HepG2 (cell line): ENCODE measurements around the gene MIEF1. TPM values are rescaled to one million over a fixed set of nuclear protein-coding genes. Genes with fewer than 3 reads are reported as not detected.

Experiments used
- CBX2 ChIP-seq, 2 experiments: fragments of 200-600 bp in 1 of 2; sonication (generic); formaldehyde crosslinking in 1 of 2; IDR thresholded peaks; 2 replicates each; pipeline versions ENCODE4 v1.7.0 to v1.8.1; 2018 to 2022; ENCODE audit warnings: low read depth in 2 of 2, low read length in 1 of 2, mild to moderate bottlenecking in 1 of 2, missing genetic modification reagents in 1 of 2
- DR1 ChIP-seq: sonication (generic); formaldehyde crosslinking; IDR thresholded peaks from 2 replicates; pipeline ENCODE4 v1.8.0; 2021; ENCODE audit warnings: mild to moderate bottlenecking, missing genetic modification reagents, inconsistent platforms
- FOXO1 ChIP-seq: sonication (generic); formaldehyde crosslinking; IDR thresholded peaks from 2 replicates; pipeline ENCODE4 v1.4.0; 2020; ENCODE audit warnings: missing genetic modification reagents
- HIVEP1 ChIP-seq: sonication (generic); formaldehyde crosslinking; IDR thresholded peaks from 2 replicates; pipeline ENCODE4 v1.4.0; 2020; ENCODE audit warnings: mild to moderate bottlenecking, missing genetic modification reagents
- KDM2A ChIP-seq: sonication (generic); formaldehyde crosslinking; IDR thresholded peaks from 2 replicates; pipeline ENCODE4 v1.4.0; 2020; ENCODE audit warnings: low read depth, missing genetic modification reagents, borderline replicate concordance
- MAZ ChIP-seq, 2 experiments: sonication (generic) in 1 of 2; formaldehyde crosslinking in 1 of 2; IDR thresholded peaks; 2 replicates each; pipeline versions ENCODE4 v1.5.0 to v1.6.1; 2012 to 2020; ENCODE audit warnings: low read depth in 2 of 2, mild to moderate bottlenecking in 2 of 2, borderline replicate concordance in 1 of 2, improper control_type of control experiment in 1 of 2, low read length in 1 of 2, missing genetic modification reagents in 1 of 2, moderate library complexity in 1 of 2
- MIXL1 ChIP-seq: IDR thresholded peaks from 2 replicates; pipeline ENCODE4 v1.6.1; 2016
- MTA3 ChIP-seq: sonication (generic); formaldehyde crosslinking; IDR thresholded peaks from 2 replicates; pipeline ENCODE4 v1.4.0; 2020; ENCODE audit warnings: missing genetic modification reagents
- PHF5A ChIP-seq: IDR thresholded peaks from one replicate; pipeline ENCODE4 v1.6.1; 2018; ENCODE audit warnings: low read depth, missing genetic modification reagents; ENCODE audit not compliant: unreplicated experiment
- POLR2A ChIP-seq, 2 experiments: IDR thresholded peaks; 2 replicates each; pipeline ENCODE4 v1.6.1; 2011; ENCODE audit warnings: low read depth in 2 of 2, low read length in 2 of 2, mild to moderate bottlenecking in 1 of 2, moderate library complexity in 1 of 2; ENCODE audit not compliant: insufficient read depth in 1 of 2
- RAD51 ChIP-seq: fragments of 450-650 bp; IDR thresholded peaks from 2 replicates; pipeline ENCODE4 v1.6.1; 2016; ENCODE audit warnings: borderline replicate concordance
- SATB2 ChIP-seq: sonication (generic); formaldehyde crosslinking; IDR thresholded peaks from 2 replicates; pipeline ENCODE4 v1.5.0; 2020; ENCODE audit warnings: missing genetic modification reagents
- XBP1 ChIP-seq: sonication (generic); formaldehyde crosslinking; IDR thresholded peaks from 2 replicates; pipeline ENCODE4 v1.5.0; 2020; ENCODE audit warnings: missing genetic modification reagents
- ZNF143 ChIP-seq: sonication (generic); formaldehyde crosslinking; IDR thresholded peaks from 2 replicates; pipeline ENCODE4 v1.4.0; 2020; ENCODE audit warnings: missing genetic modification reagents
- ZNF20 ChIP-seq: sonication (generic); formaldehyde crosslinking; IDR thresholded peaks from 2 replicates; pipeline ENCODE4 v1.4.0; 2020; ENCODE audit warnings: mild to moderate bottlenecking, moderate library complexity, missing genetic modification reagents
- ZNF24 ChIP-seq: fragments of 450-650 bp; IDR thresholded peaks from 2 replicates; pipeline ENCODE4 v1.6.1; 2017; ENCODE audit warnings: antibody characterized with exemption, mild to moderate bottlenecking
- ZNF761 ChIP-seq: sonication (generic); formaldehyde crosslinking; conservative IDR thresholded peaks from 2 replicates; pipeline ENCODE4 v1.4.0; 2020; ENCODE audit warnings: mild to moderate bottlenecking, missing genetic modification reagents
- polyA plus RNA-seq, 8 experiments: library from polyadenylated mRNA; depleted of rRNA in 3 of 8; stranded (reverse) in 7 of 8; unstranded in 1 of 8; fragments of >200 nt; fragmentation: Illumina TruSeq in 4 of 8; extraction: Trizol in 4 of 8; gene quantifications; 2 replicates each; pipeline versions ENCODE4 v1.2.1 to v1.2.3, GENCODE V29; 2011 to 2016; ENCODE audit warnings: low read depth in 4 of 8, missing spikeins in 1 of 8, mixed read lengths in 1 of 8; ENCODE audit not compliant: insufficient read depth in 1 of 8
- total RNA-seq, 5 experiments: library from RNA; depleted of rRNA; stranded (reverse); fragments of >200 nt; fragmentation: Illumina TruSeq; extraction: Trizol; gene quantifications; 2 replicates each; pipeline ENCODE4 v1.2.3, GENCODE V29; 2016; ENCODE audit warnings: low read depth in 1 of 5
- TF ChIP-seq, protein P1 (sequence below): sonication (generic); formaldehyde crosslinking; IDR thresholded peaks from 2 replicates; pipeline ENCODE4 v1.4.0; 2020; ENCODE audit warnings: low read depth, mild to moderate bottlenecking, missing genetic modification reagents
- TF ChIP-seq, protein P2 (sequence below): sonication (generic); formaldehyde crosslinking; IDR thresholded peaks from 2 replicates; pipeline ENCODE4 v1.8.0; 2022; ENCODE audit warnings: mild to moderate bottlenecking, missing genetic modification reagents; ENCODE audit not compliant: insufficient replicate concordance
- TF ChIP-seq, protein P3 (sequence below), 2 experiments: sonication (generic) in 1 of 2; formaldehyde crosslinking in 1 of 2; IDR thresholded peaks; 2 replicates each; pipeline versions ENCODE4 v1.5.1 to v1.6.1; 2011 to 2020; ENCODE audit warnings: borderline replicate concordance in 1 of 2, low read depth in 1 of 2, low read length in 1 of 2, mild to moderate bottlenecking in 1 of 2, missing genetic modification reagents in 1 of 2, moderate library complexity in 1 of 2
- TF ChIP-seq, protein P4 (sequence below): sonication (generic); IDR thresholded peaks from 2 replicates; pipeline ENCODE4 v1.6.1; 2016; ENCODE audit warnings: low read depth, borderline replicate concordance
- TF ChIP-seq, protein P5 (sequence below): IDR thresholded peaks from 2 replicates; pipeline ENCODE4 v1.6.1; 2012; ENCODE audit warnings: inconsistent platforms
- TF ChIP-seq, protein P6 (sequence below): IDR thresholded peaks from 2 replicates; pipeline ENCODE4 v1.6.1; 2016; ENCODE audit warnings: missing biosample characterization, missing genetic modification reagents, low read depth

The MIEF1 gene
- total and polyA plus RNA-seq, 2 of the 13 experiments (the other 11 are each of a cell fraction or from before 2014, with no cell fraction given): 21.7 to 34.8 TPM

DNA sequence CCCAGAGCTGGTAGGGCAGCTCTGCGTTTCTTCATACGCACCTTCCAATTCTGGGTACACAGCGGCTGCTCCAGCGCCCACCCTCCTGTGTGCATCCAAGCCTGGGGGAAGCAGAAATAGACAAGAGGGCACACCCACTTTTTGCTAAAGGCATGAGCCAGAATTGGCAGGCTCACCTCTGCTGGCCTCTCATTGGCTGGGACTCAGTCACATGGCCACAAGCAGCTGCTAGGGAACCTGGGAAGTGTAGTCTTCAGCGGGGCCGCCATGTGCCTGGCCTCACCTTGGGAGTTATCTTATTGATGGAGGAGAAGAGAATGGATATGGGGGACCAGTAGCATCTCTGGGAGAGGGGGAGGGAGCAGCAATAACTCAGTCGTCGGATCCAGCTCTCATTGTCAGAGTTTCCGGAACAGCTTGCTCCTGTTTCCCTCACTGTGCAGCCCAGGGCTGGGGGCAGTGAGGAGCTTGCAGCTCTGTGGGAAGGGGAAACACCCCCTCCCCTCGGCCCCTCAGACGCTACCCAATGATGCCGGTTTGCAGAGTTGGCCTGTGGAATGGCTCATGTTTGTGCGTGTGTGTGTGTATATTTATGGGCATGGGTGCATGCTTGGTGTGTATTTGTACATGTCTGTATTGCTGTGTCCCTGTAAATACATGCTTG lies 11.8 kb upstream of the MIEF1 start (continued):
- TF ChIP-seq, protein P1, sequence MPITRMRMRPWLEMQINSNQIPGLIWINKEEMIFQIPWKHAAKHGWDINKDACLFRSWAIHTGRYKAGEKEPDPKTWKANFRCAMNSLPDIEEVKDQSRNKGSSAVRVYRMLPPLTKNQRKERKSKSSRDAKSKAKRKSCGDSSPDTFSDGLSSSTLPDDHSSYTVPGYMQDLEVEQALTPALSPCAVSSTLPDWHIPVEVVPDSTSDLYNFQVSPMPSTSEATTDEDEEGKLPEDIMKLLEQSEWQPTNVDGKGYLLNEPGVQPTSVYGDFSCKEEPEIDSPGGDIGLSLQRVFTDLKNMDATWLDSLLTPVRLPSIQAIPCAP: no peak
- TF ChIP-seq DR1 (no peak), PHF5A (CRISPR knock-in tag) (no peak), RAD51 (peak; percentile 44; the same call in 1 of the 2 replicates), XBP1 (CRISPR knock-in tag) (no peak), CBX2 (IDR thresholded peaks at IDR 0.05; ENCODE audit: low read depth, low read length) (no peak), CBX2 (CRISPR knock-in tag; IDR thresholded peaks at IDR 0.05; ENCODE audit: low read depth) (no peak), HIVEP1 (CRISPR knock-in tag) (peak; percentile 31; the same call in 1 of the 2 replicates), MTA3 (CRISPR knock-in tag) (no peak), POLR2A (IDR thresholded peaks at IDR 0.05; ENCODE audit: insufficient read depth in 1 of 2, low read depth in 2 of 2, low read length in 2 of 2) (no peak), MIXL1 (CRISPR knock-in tag) (no peak), ZNF143 (peak; percentile 94), MAZ (IDR thresholded peaks at IDR 0.05; ENCODE audit: borderline replicate concordance, low read depth, low read length) (no peak), MAZ (CRISPR knock-in tag; IDR thresholded peaks at IDR 0.05; ENCODE audit: low read depth) (no peak), ZNF20 (CRISPR knock-in tag) (no peak), SATB2 (CRISPR knock-in tag) (no peak), FOXO1 (CRISPR knock-in tag) (no peak), ZNF761 (CRISPR knock-in tag) (no peak), ZNF24 (no peak), KDM2A (CRISPR knock-in tag) (no peak)
- TF ChIP-seq, protein P2, sequence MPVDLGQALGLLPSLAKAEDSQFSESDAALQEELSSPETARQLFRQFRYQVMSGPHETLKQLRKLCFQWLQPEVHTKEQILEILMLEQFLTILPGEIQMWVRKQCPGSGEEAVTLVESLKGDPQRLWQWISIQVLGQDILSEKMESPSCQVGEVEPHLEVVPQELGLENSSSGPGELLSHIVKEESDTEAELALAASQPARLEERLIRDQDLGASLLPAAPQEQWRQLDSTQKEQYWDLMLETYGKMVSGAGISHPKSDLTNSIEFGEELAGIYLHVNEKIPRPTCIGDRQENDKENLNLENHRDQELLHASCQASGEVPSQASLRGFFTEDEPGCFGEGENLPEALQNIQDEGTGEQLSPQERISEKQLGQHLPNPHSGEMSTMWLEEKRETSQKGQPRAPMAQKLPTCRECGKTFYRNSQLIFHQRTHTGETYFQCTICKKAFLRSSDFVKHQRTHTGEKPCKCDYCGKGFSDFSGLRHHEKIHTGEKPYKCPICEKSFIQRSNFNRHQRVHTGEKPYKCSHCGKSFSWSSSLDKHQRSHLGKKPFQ: no peak
- TF ChIP-seq, protein P3, sequence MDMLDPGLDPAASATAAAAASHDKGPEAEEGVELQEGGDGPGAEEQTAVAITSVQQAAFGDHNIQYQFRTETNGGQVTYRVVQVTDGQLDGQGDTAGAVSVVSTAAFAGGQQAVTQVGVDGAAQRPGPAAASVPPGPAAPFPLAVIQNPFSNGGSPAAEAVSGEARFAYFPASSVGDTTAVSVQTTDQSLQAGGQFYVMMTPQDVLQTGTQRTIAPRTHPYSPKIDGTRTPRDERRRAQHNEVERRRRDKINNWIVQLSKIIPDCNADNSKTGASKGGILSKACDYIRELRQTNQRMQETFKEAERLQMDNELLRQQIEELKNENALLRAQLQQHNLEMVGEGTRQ (IDR thresholded peaks at IDR 0.05; ENCODE audit: low read depth, low read length): peak; percentile 92
- TF ChIP-seq, protein P3 (CRISPR knock-in tag; IDR thresholded peaks at IDR 0.05; ENCODE audit: borderline replicate concordance): peak; percentile 98; the same call in 1 of the 2 replicates
- TF ChIP-seq, protein P4, sequence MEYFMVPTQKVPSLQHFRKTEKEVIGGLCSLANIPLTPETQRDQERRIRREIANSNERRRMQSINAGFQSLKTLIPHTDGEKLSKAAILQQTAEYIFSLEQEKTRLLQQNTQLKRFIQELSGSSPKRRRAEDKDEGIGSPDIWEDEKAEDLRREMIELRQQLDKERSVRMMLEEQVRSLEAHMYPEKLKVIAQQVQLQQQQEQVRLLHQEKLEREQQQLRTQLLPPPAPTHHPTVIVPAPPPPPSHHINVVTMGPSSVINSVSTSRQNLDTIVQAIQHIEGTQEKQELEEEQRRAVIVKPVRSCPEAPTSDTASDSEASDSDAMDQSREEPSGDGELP: peak; percentile 42; the same call in 1 of the 2 replicates
- TF ChIP-seq, protein P5, sequence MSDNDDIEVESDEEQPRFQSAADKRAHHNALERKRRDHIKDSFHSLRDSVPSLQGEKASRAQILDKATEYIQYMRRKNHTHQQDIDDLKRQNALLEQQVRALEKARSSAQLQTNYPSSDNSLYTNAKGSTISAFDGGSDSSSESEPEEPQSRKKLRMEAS: peak; percentile 51
- TF ChIP-seq, protein P6, sequence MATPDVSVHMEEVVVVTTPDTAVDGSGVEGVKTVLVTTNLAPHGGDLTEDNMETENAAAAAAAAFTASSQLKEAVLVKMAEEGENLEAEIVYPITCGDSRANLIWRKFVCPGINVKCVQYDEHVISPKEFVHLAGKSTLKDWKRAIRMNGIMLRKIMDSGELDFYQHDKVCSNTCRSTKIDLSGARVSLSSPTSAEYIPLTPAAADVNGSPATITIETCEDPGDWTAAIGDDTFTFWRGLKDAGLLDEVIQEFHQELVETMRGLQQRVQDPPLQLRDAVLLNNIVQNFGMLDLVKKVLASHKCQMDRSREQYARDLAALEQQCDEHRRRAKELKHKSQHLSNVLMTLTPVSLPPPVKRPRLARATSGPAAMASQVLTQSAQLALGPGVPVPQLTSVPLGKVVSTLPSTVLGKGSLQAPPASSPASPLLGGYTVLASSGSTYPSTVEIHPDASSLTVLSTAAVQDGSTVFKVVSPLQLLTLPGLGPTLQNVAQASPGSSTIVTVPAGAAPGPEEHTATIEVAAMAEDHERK (CRISPR knock-in tag): no peak
